ENCODE data around the gene CYLD.

DNA sequence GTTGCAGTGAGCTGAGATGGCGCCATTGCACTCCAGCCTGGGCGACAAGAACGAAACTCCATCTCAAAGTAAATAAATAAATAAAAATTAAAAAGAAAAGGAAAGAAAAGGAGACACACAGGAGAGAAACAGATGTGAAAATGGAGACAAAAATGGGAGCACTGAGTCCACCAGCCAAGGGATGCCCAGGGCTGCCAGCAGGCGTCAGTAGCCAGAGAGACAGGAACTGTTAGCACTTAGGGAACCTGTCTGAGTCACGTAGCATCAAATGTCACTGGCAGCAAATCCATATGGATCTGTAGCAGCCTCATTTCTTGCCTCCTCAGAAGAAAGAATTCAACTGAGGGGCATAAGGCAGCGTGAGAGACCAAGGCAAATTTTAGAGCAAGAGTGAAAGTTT is 79.7 kb downstream of the CYLD start:
- TF ChIP-seq, protein P1, sequence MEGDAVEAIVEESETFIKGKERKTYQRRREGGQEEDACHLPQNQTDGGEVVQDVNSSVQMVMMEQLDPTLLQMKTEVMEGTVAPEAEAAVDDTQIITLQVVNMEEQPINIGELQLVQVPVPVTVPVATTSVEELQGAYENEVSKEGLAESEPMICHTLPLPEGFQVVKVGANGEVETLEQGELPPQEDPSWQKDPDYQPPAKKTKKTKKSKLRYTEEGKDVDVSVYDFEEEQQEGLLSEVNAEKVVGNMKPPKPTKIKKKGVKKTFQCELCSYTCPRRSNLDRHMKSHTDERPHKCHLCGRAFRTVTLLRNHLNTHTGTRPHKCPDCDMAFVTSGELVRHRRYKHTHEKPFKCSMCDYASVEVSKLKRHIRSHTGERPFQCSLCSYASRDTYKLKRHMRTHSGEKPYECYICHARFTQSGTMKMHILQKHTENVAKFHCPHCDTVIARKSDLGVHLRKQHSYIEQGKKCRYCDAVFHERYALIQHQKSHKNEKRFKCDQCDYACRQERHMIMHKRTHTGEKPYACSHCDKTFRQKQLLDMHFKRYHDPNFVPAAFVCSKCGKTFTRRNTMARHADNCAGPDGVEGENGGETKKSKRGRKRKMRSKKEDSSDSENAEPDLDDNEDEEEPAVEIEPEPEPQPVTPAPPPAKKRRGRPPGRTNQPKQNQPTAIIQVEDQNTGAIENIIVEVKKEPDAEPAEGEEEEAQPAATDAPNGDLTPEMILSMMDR (IDR thresholded peaks at IDR 0.05) = no peak
- no peak for TF ChIP-seq POLR2AphosphoS5 (IDR thresholded peaks at IDR 0.05; ENCODE audit: low read depth, low read length)
- TF ChIP-seq, protein P2, sequence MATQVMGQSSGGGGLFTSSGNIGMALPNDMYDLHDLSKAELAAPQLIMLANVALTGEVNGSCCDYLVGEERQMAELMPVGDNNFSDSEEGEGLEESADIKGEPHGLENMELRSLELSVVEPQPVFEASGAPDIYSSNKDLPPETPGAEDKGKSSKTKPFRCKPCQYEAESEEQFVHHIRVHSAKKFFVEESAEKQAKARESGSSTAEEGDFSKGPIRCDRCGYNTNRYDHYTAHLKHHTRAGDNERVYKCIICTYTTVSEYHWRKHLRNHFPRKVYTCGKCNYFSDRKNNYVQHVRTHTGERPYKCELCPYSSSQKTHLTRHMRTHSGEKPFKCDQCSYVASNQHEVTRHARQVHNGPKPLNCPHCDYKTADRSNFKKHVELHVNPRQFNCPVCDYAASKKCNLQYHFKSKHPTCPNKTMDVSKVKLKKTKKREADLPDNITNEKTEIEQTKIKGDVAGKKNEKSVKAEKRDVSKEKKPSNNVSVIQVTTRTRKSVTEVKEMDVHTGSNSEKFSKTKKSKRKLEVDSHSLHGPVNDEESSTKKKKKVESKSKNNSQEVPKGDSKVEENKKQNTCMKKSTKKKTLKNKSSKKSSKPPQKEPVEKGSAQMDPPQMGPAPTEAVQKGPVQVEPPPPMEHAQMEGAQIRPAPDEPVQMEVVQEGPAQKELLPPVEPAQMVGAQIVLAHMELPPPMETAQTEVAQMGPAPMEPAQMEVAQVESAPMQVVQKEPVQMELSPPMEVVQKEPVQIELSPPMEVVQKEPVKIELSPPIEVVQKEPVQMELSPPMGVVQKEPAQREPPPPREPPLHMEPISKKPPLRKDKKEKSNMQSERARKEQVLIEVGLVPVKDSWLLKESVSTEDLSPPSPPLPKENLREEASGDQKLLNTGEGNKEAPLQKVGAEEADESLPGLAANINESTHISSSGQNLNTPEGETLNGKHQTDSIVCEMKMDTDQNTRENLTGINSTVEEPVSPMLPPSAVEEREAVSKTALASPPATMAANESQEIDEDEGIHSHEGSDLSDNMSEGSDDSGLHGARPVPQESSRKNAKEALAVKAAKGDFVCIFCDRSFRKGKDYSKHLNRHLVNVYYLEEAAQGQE (IDR thresholded peaks at IDR 0.05; ENCODE audit: insufficient read depth in 1 of 2, low read depth in 2 of 2, low read length in 1 of 2) = no peak
- TF ChIP-seq SIN3A (IDR thresholded peaks at IDR 0.05; ENCODE audit: borderline replicate concordance, insufficient read depth, low read depth, low read length) = no peak
- TF ChIP-seq TCF7L2 (IDR thresholded peaks at IDR 0.05; ENCODE audit: low read depth, low read length) = no peak

All from Panc1 (cell line).